ENCODE data around the gene SLC40A1. TPM values are rescaled to one million over a fixed set of nuclear protein-coding genes. Genes with fewer than 3 reads are reported as not detected.

SLC40A1 gene
- total RNA-seq, 1 experiment from 2014 or later = 1.7 TPM

DNA sequence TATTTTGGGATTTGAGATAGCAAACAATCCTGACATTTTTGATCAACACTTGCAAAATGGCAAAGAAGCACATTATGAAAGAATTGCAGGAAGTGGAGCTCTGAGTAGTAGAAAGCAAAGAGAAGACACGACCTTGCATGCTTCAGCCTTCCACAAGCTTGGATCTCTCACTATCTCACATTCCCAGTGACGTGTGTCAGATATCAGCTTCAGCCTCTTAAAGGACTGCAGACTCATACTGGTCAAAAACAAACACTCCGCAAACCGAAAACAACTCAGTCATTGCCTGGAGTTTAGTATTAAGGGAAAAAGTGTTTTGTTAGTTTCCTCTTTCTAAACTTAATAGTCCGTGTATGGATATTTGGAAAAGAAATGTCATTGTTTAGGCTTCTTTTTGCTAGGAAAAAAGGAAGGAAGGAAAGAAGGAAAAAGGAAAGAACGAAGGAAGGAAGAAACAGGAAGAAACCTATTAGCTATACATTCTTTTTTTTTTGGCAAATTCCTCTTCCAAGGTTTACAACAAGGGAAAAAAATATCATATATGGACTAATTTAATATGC, 32.6 kb upstream of the SLC40A1 start:
- no TSS peak for BruUV-seq (replicated peaks)
- Histone ChIP-seq H3K27me3 (ENCODE audit: low read length) (no peaks in the 10 kb centered on the region), H3K36me3 (ENCODE audit: low read depth, low read length) (no peaks in the 10 kb centered on the region), H3K9me2 (replicated peaks; ENCODE audit: low read length) (no peaks in the 10 kb centered on the region), H3K9me3 (ENCODE audit: low read length) (no peaks in the 10 kb centered on the region), H3K27ac (ENCODE audit: low read length) (no peak overlapping the region), H3K9ac (ENCODE audit: low read length) (no peak overlapping the region), H3K4me1 (ENCODE audit: insufficient read depth, low read length) (peaks cover 18% of the 10 kb centered on the region), H2AFZ (ENCODE audit: low read length) (no peak overlapping the region), H3K4me3 (ENCODE audit: low read length) (no peak overlapping the region), H3K4me2 (ENCODE audit: low read length) (no peak overlapping the region), H3K79me2 (ENCODE audit: low read length) (no peaks in the 10 kb centered on the region), H4K20me1 (ENCODE audit: low read length) (no peaks in the 10 kb centered on the region), H3F3A (ENCODE audit: low read length, unreplicated experiment) (no peaks in the 10 kb centered on the region)
- CTCF ChIA-PET = interaction anchor here (0.7 kb wide), 1 partner anchor 10 kb away, joined by 3 read pairs; no protein-coding TSS in a partner anchor
- no peak for TF ChIP-seq EZH2phosphoT487 (IDR thresholded peaks at IDR 0.05; ENCODE audit: borderline replicate concordance, low read length)
- TF ChIP-seq EZH2 (IDR thresholded peaks at IDR 0.05; ENCODE audit: low read length, unreplicated experiment) = no peak
- TF ChIP-seq, protein P1, sequence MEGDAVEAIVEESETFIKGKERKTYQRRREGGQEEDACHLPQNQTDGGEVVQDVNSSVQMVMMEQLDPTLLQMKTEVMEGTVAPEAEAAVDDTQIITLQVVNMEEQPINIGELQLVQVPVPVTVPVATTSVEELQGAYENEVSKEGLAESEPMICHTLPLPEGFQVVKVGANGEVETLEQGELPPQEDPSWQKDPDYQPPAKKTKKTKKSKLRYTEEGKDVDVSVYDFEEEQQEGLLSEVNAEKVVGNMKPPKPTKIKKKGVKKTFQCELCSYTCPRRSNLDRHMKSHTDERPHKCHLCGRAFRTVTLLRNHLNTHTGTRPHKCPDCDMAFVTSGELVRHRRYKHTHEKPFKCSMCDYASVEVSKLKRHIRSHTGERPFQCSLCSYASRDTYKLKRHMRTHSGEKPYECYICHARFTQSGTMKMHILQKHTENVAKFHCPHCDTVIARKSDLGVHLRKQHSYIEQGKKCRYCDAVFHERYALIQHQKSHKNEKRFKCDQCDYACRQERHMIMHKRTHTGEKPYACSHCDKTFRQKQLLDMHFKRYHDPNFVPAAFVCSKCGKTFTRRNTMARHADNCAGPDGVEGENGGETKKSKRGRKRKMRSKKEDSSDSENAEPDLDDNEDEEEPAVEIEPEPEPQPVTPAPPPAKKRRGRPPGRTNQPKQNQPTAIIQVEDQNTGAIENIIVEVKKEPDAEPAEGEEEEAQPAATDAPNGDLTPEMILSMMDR (conservative IDR thresholded peaks at IDR 0.05; ENCODE audit: low read depth, low read length) = no peak
- no peak for DNase-seq
- POLR2A ChIA-PET (ENCODE audit: unreplicated experiment) = no interaction called here
- no peak for ATAC-seq
- intact Hi-C loops (cut with micrococcal nuclease) = no loop called here

DNA sequence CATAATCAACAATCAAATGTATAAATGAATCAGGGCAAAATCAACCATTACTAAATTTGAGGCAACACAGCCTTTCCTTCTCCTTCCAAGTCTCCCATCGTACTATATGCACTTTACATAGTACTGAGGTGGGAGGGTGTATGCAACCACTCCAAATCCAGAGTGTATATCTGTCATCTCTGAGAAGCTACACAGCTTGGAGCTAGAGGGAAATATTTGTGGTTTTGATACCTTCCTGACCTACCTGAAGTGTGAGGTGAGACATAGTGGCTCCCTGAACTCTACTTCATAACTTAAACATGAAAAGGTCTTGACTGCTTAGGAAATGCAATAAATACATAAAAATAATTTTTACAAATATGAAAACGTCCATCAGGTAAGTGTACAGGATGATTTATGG, 30.1 kb upstream of the SLC40A1 start:
- Histone ChIP-seq H3K27ac (ENCODE audit: low read length) (no peak overlapping the region), H3K4me3 (ENCODE audit: low read length) (no peak overlapping the region), H3K27me3 (ENCODE audit: low read length) (no peaks in the 10 kb centered on the region), H3F3A (ENCODE audit: low read length, unreplicated experiment) (no peaks in the 10 kb centered on the region), H2AFZ (ENCODE audit: low read length) (no peak overlapping the region), H3K79me2 (ENCODE audit: low read length) (no peaks in the 10 kb centered on the region), H4K20me1 (ENCODE audit: low read length) (no peaks in the 10 kb centered on the region), H3K9me2 (replicated peaks; ENCODE audit: low read length) (no peaks in the 10 kb centered on the region), H3K4me2 (ENCODE audit: low read length) (no peak overlapping the region), H3K4me1 (ENCODE audit: insufficient read depth, low read length) (peaks cover 25% of the 10 kb centered on the region), H3K36me3 (ENCODE audit: low read depth, low read length) (no peaks in the 10 kb centered on the region), H3K9me3 (ENCODE audit: low read length) (no peaks in the 10 kb centered on the region), H3K9ac (ENCODE audit: low read length) (no peak overlapping the region)
- POLR2A ChIA-PET (ENCODE audit: unreplicated experiment) = interaction anchor here (0.8 kb wide), 1 partner anchor 30 kb away, joined by 23 read pairs; no protein-coding TSS in a partner anchor
- BruUV-seq (replicated peaks) = no TSS peak
- ATAC-seq = no peak
- CTCF ChIA-PET = no interaction called here
- intact Hi-C loops (cut with micrococcal nuclease) = no loop called here
- no peak for TF ChIP-seq EZH2 (IDR thresholded peaks at IDR 0.05; ENCODE audit: low read length, unreplicated experiment)
- TF ChIP-seq, protein P1 (conservative IDR thresholded peaks at IDR 0.05; ENCODE audit: low read depth, low read length) = no peak
- TF ChIP-seq EZH2phosphoT487 (IDR thresholded peaks at IDR 0.05; ENCODE audit: borderline replicate concordance, low read length) = no peak
- DNase-seq = peak; percentile 10

DNA sequence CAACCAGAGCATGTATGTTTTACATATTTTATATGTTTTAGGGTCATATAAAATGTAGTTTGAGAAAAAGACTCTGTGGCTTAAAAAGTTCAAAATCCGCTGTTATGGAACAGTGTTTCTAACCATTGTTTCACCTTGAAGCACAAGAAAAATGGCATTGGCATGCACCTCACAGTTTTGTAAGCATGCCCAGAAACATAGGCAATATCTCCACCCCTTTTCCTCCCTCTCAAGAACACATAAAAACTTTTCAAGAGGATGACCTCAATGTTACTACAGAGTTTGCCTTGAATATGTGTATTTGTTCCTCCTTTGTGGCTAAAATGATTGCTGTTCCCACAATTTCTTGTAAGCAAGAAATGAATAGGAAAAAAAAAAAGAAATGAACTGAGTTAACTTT, 29.3 kb upstream of the SLC40A1 start:
- CTCF ChIA-PET = no interaction called here
- Histone ChIP-seq H3K9ac (ENCODE audit: low read length) (no peak overlapping the region), H3K9me2 (replicated peaks; ENCODE audit: low read length) (no peaks in the 10 kb centered on the region), H3K79me2 (ENCODE audit: low read length) (no peaks in the 10 kb centered on the region), H3K36me3 (ENCODE audit: low read depth, low read length) (no peaks in the 10 kb centered on the region), H3F3A (ENCODE audit: low read length, unreplicated experiment) (no peaks in the 10 kb centered on the region), H3K4me2 (ENCODE audit: low read length) (0 out of 2 replicates have a peak overlapping the region, but pooled peaks have one; percentile 13), H3K27ac (ENCODE audit: low read length) (no peak overlapping the region), H2AFZ (ENCODE audit: low read length) (no peak overlapping the region), H3K27me3 (ENCODE audit: low read length) (no peaks in the 10 kb centered on the region), H3K4me3 (ENCODE audit: low read length) (no peak overlapping the region), H3K4me1 (ENCODE audit: insufficient read depth, low read length) (peaks cover 25% of the 10 kb centered on the region), H4K20me1 (ENCODE audit: low read length) (no peaks in the 10 kb centered on the region), H3K9me3 (ENCODE audit: low read length) (no peaks in the 10 kb centered on the region)
- no TSS peak for BruUV-seq (replicated peaks)
- TF ChIP-seq EZH2 (IDR thresholded peaks at IDR 0.05; ENCODE audit: low read length, unreplicated experiment) (no peak), EZH2phosphoT487 (IDR thresholded peaks at IDR 0.05; ENCODE audit: borderline replicate concordance, low read length) (no peak)
- TF ChIP-seq, protein P1 (conservative IDR thresholded peaks at IDR 0.05; ENCODE audit: low read depth, low read length) = no peak
- ATAC-seq (no peak), DNase-seq (peak; percentile 15)
- intact Hi-C loops (cut with micrococcal nuclease) = no loop called here
- POLR2A ChIA-PET (ENCODE audit: unreplicated experiment) = interaction anchor here (0.8 kb wide), 1 partner anchor 29 kb away, joined by 23 read pairs; no protein-coding TSS in a partner anchor

Measured in PC-3 (cell line).